Stimulated activated CD4-positive, alpha-beta T cell treated with anti-CD3 and anti-CD28 coated beads, TNF-alpha, amount 100 ng/mL, for 4 hours (primary cell): ENCODE results near the gene COL8A1.
"Not testable (repeated sequence)": the region's sequence is repeated elsewhere in the genome, so short reads cannot be mapped to it uniquely, and the experiment has no call there.

Experiments
- DNase-seq, 3 experiments: peaks; one replicate each; pipeline ENCODE4 v3.0.0-alpha.2; 2020; ENCODE audit warnings: low read depth in 3 of 3

COL8A1 gene

GRCh38 chr3:99638167-99638948, at the start of gene COL8A1:
Gene COL8A1 (plus strand): TSS chr3:99638594. CDS start chr3:99790683, 152,089 bp downstream.
- no peak for DNase-seq

GRCh38 chr3:99589168-99589567, 49.2 kb upstream of the COL8A1 start:
- not testable (repeated sequence) for DNase-seq

- DNase-seq, result no peak
These were observed 38.5 kb upstream of the COL8A1 start for GRCh38 chr3:99599894-99600293.

- DNase-seq, result no peak
These were observed 36.9 kb upstream of the COL8A1 start for GRCh38 chr3:99601515-99601914.

GRCh38 chr3:99602183-99602582, 36.2 kb upstream of the COL8A1 start:
- DNase-seq, result no peak

- no peak for DNase-seq
These were observed 31.2 kb upstream of the COL8A1 start for GRCh38 chr3:99607151-99607550.

- DNase-seq, result no peak
These were observed 23.6 kb upstream of the COL8A1 start for GRCh38 chr3:99614768-99615167.

- no peak for DNase-seq
These were observed 18.2 kb upstream of the COL8A1 start for GRCh38 chr3:99620077-99620767.

GRCh38 chr3:99620976-99621375, 17.4 kb upstream of the COL8A1 start:
- no peak for DNase-seq

GRCh38 chr3:99624496-99625236, 13.7 kb upstream of the COL8A1 start:
- no peak for DNase-seq

GRCh38 chr3:99625237-99625622, 13.2 kb upstream of the COL8A1 start:
- DNase-seq, result no peak

GRCh38 chr3:99625643-99626416, 12.6 kb upstream of the COL8A1 start:
- DNase-seq, result no peak

GRCh38 chr3:99626417-99626788, 12.0 kb upstream of the COL8A1 start:
- DNase-seq, result no peak

- no peak for DNase-seq
These were observed 11.2 kb upstream of the COL8A1 start for GRCh38 chr3:99627062-99627826.

GRCh38 chr3:99630815-99631214, 7.6 kb upstream of the COL8A1 start:
- no peak for DNase-seq

- DNase-seq, result no peak
These were observed 4.4 kb upstream of the COL8A1 start for GRCh38 chr3:99633887-99634558.

- no peak for DNase-seq
These were observed 3.5 kb upstream of the COL8A1 start for GRCh38 chr3:99634881-99635280.

GRCh38 chr3:99635348-99635747, 3.0 kb upstream of the COL8A1 start:
- no peak for DNase-seq

GRCh38 chr3:99637016-99637367, 1.4 kb upstream of the COL8A1 start:
- no peak for DNase-seq

- no peak for DNase-seq
These were observed 854 bp upstream of the COL8A1 start for GRCh38 chr3:99637368-99638111.
